GM13977 (cell line): ENCODE results near the gene NOL6.
"Not testable (repeated sequence)": the region's sequence is repeated elsewhere in the genome, so short reads cannot be mapped to it uniquely, and the experiment has no call there.

ENCODE experiments used
- DNase-seq: peaks from one replicate; pipeline ENCODE4 v3.0.0; 2012; ENCODE audit warnings: low spot score
- in situ Hi-C: fragments of 300-500 bp; cut with MboI; formaldehyde crosslinking; loops from one replicate; pipeline ENCODE4 v1.12.0; 2022; ENCODE audit warnings: low sequenced_read_pairs, low pct_unique_long_range_greater_than_20kb, mixed read lengths, inconsistent platforms; ENCODE audit not compliant: unreplicated experiment
- TF ChIP-seq, protein P1 (sequence below): IDR thresholded peaks from 2 replicates; pipeline ENCODE4 v1.5.1; 2012; ENCODE audit warnings: mild to moderate bottlenecking, control low read depth; ENCODE audit not compliant: insufficient read depth; ENCODE audit errors: extremely low read depth, missing control alignments

Gene NOL6

DNA sequence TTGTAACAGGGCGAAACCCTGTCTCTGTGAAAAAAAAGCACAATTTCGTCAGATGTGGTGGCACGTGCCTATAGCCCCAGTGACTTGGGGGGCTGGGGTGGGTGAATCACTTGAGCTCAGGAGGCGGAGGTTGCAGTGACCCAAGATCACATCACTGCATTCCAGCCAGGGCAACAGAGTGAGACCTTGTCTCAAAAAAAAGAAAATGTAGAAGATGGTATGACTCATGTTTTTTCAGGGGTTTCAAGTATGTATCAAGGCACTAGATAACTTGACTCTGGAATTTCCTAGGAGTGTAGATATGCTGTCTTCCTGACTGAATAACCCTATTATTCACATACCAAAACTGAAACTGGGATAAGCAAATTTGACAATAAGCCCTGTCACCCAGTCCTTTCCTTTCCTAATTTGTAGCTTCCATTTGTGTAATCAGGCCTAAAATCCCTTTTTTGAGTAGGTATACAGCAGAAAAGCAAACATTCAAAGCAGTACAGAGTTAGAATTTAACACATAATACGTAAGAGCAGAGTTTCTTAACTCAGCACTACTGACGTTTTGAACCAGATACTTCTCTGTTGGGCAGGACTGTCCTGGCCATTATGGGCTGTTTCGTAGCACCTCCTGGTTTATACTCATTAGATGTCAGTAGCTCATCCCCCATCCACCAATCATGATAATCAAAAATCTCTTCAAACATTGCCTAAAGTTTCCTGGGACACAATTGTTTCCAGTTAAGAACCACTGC is 33.1 kb upstream of the NOL6 start:
- no peak for DNase-seq
- TF ChIP-seq, protein P1, sequence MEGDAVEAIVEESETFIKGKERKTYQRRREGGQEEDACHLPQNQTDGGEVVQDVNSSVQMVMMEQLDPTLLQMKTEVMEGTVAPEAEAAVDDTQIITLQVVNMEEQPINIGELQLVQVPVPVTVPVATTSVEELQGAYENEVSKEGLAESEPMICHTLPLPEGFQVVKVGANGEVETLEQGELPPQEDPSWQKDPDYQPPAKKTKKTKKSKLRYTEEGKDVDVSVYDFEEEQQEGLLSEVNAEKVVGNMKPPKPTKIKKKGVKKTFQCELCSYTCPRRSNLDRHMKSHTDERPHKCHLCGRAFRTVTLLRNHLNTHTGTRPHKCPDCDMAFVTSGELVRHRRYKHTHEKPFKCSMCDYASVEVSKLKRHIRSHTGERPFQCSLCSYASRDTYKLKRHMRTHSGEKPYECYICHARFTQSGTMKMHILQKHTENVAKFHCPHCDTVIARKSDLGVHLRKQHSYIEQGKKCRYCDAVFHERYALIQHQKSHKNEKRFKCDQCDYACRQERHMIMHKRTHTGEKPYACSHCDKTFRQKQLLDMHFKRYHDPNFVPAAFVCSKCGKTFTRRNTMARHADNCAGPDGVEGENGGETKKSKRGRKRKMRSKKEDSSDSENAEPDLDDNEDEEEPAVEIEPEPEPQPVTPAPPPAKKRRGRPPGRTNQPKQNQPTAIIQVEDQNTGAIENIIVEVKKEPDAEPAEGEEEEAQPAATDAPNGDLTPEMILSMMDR, result no peak
- in situ Hi-C loops, result no loop called here

DNA sequence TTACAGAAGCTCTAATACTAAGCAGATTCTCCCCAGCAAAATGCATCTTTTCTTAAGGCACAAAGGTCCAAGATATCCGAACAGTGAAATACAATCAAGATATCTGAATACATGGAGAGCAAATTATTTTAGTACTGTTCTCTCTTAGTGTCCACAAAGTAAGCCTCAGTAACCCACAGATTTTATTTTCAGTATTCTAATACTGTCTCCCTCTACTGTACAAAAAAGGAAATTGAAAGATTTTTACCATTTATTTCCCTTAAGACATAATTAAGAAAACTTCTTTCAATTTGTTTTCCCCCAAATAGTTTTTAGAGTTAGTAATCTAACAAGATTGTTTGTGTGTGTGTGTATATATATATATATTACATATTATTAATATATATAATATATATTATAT is 24.7 kb upstream of the NOL6 start:
- no peak for DNase-seq
- TF ChIP-seq, protein P1, result no peak
- in situ Hi-C loops, result no loop called here

DNA sequence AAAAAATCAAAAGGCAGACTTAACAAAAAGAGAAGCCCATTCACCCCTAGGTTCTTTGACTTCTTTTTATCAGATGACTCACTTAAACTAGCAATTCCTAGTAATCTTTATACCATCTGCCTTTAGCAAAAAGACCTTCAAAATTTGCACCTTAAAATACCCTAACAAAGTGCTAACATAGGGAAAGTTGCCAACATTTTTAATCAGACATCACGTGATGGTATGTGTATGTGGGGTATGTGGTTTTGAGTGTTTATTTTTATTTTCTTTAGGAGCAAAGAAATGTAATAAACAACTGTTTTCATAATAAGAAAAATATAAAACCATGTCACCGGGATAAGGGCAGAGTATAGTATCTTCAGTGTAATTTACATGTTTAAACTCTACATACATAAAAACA is 20.1 kb upstream of the NOL6 start:
- in situ Hi-C loops, DNase-seq: not testable (repeated sequence)

DNA sequence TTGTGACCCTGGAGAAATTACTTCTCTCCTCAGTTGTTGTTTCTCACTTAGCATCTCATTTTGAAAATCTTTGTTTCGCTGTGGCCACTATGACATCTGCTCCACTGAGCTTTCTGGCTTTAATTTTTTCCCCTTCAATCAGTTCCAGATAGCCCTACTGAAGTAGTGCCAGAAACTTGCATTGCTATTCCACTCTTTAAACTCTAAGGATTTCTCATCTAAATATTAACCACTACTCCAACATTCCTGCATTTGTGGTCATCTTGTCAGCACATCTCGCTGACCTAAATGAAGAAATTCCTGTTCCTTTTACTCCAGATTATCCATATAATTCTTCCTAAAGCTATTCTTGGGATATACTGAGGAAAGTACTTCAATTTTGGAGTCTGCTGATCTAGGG is 15.3 kb upstream of the NOL6 start:
- TF ChIP-seq, protein P1, result no peak
- in situ Hi-C loops, result no loop called here
- no peak for DNase-seq

DNA sequence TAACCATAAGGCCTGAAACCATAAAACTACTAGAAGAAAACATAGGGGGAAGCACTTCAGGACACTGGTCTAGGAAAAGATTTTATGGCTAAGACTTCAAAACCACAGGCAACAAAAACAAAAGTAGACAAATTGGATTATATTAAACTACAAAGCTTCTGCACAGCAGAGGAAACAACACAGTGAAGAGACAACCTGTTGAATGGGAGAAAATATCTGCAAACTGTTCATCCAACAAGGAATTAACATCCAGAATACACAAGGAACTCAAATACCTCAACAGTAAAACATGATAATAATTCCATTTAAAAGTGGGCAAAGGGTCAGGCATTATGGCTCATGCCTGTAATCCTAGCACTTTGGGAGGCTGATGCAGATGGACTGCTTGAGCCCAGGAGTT is 11.6 kb upstream of the NOL6 start:
- DNase-seq, result not testable (repeated sequence)

DNA sequence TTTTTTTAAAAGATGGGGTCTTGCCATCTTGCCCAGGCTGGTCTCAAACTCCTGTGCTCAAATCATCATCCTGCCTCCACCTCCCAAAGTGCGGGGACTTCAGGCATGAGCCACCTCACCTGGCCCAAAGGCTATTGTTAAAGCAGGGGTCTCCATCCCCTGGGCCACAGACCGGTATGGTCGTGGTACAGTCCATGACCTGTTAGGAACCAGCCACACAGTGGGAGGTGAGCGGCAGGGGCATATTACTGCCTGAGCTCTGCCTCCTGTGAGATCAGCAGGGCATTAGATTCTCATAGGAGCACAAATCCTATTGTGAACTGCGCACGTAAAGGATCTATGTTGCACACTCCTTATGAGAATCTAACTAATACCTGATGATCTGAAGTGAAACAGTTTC is 7.3 kb upstream of the NOL6 start:
- in situ Hi-C loops, result no loop called here
- TF ChIP-seq, protein P1, result no peak
- DNase-seq, result no peak

More for the DNA sequence above, 11.6 kb upstream of the NOL6 start:
- in situ Hi-C loops, result not testable (repeated sequence)

DNA sequence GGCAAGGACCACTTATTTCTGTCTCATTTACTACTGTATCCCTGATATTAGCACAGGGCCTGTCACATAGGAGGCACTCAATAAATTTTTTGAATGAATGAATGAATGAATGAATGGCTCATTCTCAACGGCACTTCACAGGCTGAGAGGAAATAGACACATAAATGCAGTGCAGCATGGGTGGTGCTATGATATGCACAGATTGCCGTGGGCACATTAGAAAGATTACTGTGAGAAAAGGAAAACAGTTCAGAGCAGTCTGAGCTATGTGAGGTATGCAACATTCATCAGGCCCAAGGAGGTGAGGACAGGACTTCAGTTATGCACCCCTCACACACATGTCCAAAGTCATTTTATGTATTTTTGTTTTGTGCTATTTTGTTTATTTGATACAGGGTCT is 6.4 kb upstream of the NOL6 start:
- DNase-seq, result no peak
- in situ Hi-C loops, result no loop called here
- TF ChIP-seq, protein P1, result no peak

DNA sequence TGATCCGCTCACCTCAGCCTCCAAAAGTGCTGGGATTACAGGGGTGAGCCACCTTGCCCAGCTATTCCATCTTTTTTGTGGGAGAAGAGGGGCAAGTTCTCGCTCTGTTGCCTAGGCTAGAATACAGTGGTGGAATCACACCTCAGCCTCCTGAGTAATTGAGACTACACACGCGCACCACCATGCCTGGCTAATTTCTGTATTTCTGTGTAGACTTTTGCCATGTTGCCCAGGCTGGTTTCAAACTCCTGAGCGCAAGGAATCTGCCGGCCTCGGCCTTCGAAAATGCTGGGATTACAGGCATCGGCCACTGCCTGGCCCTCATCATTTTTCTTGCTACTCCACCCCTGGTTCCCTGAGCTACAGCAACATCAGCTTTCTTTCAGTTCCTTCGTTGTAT is 2.8 kb upstream of the NOL6 start:
- in situ Hi-C loops, result no loop called here
- DNase-seq, result no peak
- TF ChIP-seq, protein P1, result no peak
